T47D (cell line): Measurements from ENCODE around the gene SEZ6L.
A peak's percentile ranks its signal among the peaks of the same experiment; 100 is the strongest.

Experiments used
- DNase-seq, 2 experiments: peaks; one replicate each; pipeline versions ENCODE4 v3.0.0 to v3.0.0-alpha.2; 2011 to 2012; ENCODE audit warnings: low read depth in 1 of 2, low spot score in 1 of 2
- JUND ChIP-seq: IDR thresholded peaks from 2 replicates; pipeline ENCODE4 v1.6.1; 2012; ENCODE audit warnings: low read depth
- in situ Hi-C: cut with HindIII; loops from 2 replicates; pipeline ENCODE4 v1.10.0; 2016; ENCODE audit warnings: low sequenced_read_pairs, low pct_unique_long_range_greater_than_20kb

SEZ6L gene

DNA sequence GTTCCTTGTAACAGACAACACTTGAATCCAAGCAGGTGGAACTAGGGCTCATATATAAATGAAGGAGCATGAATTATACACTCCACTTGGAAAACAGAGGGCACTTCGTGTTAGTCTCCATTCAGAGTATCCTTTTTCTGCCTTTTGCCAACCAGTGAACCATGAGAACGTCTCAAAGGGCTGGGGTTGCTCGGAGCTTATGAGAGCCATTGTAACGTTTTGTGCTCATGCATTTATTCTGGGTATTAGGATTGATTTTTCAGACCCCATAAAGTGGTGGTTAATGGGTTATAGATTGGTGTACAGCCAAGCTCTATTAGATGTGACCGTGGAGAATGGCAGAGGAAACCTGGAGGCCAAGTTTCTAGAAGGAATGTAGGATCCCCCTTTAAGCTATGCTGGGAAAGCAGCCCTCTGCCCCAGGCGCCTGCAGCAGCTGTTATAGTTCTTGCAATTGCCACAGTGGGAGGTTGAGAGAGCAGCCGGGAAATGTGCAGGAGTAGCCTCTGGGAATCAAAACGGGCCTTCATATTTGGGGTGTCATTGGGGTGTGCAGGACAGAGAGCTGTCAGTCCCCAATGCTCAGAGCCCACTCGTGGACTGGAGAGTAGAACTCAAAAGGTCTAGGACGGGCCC is 205.2 kb downstream of the SEZ6L start:
- no peak for TF ChIP-seq JUND
- in situ Hi-C loops: no loop called here
- DNase-seq: no peak

DNA sequence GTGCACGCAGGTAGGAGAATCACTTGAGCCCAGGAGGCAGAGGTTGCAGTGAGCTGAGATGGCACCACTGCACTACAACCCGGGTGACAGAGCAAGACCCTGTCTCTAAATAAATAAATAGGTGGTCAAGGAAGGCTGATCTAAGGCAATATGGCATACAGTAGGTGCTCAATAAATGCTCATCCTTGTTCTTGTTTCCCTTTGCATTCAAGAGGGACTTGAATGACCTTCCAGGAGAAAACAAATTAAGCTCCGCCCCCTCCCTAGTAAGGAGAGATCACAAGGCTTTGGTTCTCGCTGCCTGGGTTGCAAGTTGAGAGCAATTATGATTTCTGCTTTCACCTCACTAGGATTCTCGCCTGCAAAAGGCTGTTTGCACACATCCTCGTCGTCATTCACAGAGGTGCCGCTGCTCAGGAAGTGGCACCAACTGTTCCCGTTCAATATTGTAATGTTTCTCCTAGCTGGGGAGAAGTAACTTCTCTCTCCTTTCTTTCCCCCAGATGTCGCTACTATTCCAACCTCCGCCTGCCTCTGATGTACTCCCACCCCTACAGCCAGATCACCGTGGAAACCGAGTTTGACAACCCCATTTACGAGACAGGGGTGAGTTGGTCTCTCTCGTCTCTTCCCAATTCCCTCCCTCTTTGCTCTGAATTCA is 208.0 kb downstream of the SEZ6L start:
- no peak for TF ChIP-seq JUND
- DNase-seq: no peak
- in situ Hi-C loops: no loop called here

GRCh38 chr22:26380072-26380830 is 211.0 kb downstream of the SEZ6L start:
- DNase-seq: no peak
- in situ Hi-C loops: no loop called here
- no peak for TF ChIP-seq JUND

DNA sequence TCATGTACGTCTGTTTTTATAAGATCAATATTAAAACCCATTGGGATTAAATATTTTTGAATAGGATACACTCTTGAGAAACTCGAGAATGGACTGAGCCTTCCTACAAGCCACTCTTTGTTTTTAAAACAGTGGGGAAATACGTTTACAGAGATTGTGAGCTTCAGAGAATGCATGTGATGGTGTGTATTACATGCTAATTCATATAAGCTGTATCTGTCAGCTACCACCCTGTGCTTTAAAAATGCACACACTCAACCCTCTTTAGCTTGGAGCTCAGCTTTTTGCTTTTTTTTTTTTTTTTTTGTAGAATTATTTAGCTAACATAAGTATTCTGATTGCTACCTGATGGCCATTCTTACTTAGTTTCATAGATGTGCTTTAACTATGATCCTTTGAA is 213.5 kb downstream of the SEZ6L start:
- TF ChIP-seq JUND: no peak
- in situ Hi-C loops: no loop called here
- DNase-seq: no peak

DNA sequence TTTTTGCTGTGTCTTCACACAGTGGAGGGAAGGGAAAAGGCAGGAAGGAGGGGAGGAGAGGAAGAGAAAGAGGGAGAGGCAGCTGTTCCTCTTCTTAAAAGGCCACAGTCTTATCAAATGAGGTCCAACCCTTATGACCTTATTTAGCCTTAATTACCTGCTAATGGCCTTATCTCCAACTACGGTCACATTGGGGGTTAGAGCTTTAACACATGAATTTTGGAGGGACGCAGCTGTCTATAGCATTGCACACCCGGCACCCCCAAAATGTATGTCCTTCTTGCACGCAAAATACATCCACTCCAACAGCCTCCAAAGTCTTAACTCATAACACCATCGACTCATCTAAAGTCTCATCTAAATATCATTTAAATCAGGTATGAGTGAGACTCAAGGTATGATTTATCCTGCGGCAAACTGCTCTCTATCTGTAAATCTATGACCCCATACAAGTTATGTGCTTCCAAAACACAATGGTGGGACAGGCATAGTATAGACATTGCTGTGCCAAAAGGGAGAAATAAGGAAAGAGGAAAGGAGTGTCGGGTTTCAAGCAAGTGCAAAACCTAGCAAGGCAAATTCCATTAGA is 214.8 kb downstream of the SEZ6L start:
- no peak for DNase-seq
- TF ChIP-seq JUND: no peak
- in situ Hi-C loops: no loop called here

GRCh38 chr22:26385164-26385563 is 215.9 kb downstream of the SEZ6L start:
- in situ Hi-C loops: no loop called here
- DNase-seq: no peak
- TF ChIP-seq JUND: no peak

- no peak for TF ChIP-seq JUND
- DNase-seq: no peak
- in situ Hi-C loops: no loop called here
These were observed 219.9 kb downstream of the SEZ6L start for GRCh38 chr22:26389125-26389524.

- DNase-seq: no peak
- no peak for TF ChIP-seq JUND
- in situ Hi-C loops: no loop called here
These were observed 221.8 kb downstream of the SEZ6L start for GRCh38 chr22:26391091-26391490.

DNA sequence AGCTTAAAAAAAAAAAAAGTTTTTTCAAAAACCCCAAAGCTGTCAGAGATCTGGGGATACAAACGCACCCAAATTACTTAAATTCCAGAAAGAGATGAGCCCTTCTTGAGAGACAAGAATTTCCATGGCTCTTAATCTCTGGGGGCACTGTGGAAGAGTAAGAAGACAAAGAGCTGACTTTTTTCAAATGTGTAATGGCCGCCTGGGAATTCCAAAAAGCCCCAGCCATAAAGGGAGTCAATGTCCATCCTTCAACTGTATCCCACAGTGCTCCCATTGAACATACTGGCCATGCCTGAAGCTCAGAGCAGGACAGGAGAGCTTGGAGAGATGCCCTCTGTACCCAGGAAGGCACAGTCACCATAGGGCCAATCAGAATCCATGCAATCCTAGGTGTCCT is 222.4 kb downstream of the SEZ6L start:
- TF ChIP-seq JUND: no peak
- no peak for DNase-seq
- in situ Hi-C loops: no loop called here

DNA sequence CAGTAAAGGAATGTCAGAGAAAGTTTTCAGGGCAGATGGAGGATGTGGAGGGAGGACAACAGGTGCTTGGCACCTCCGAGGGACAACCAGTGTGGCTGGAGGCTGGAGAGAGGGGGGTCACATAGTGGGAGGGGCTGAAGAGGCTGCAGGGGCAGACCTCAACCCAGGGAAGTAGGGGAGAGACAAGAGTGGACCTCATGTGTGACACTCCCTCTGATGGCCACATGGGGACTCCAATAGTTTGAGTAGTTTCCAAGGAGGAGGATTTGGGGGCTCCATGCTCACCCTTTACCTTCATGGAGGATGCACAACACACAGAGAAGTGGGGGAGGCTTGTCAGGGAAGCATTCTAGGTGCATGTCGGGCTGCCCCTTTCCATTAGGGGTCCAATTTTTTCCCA is 224.7 kb downstream of the SEZ6L start:
- TF ChIP-seq JUND: no peak
- in situ Hi-C loops: no loop called here
- DNase-seq: no peak

DNA sequence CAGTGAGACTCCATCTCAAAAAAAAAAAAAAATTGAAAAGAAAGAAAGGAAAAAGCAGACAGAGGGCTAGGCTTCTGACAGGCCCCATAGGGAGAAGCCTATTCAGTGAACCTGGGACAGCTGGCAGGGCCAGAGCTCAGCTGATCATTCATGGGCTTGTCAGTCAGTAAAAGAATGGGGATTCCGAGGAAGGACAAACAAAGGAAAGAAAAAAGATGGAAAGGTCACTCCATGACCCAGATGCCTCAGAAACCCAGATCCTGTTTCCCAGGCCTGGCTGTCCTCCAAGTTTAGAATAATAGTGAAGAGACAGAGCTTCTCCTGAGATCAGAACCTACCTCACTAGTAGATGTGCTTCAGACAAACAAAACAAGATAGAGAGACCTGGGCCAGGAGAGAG is 225.5 kb downstream of the SEZ6L start:
- TF ChIP-seq JUND: no peak
- in situ Hi-C loops: no loop called here
- no peak for DNase-seq

GRCh38 chr22:26395926-26396325 is 226.7 kb downstream of the SEZ6L start:
- no peak for TF ChIP-seq JUND
- no peak for DNase-seq
- in situ Hi-C loops: no loop called here

DNA sequence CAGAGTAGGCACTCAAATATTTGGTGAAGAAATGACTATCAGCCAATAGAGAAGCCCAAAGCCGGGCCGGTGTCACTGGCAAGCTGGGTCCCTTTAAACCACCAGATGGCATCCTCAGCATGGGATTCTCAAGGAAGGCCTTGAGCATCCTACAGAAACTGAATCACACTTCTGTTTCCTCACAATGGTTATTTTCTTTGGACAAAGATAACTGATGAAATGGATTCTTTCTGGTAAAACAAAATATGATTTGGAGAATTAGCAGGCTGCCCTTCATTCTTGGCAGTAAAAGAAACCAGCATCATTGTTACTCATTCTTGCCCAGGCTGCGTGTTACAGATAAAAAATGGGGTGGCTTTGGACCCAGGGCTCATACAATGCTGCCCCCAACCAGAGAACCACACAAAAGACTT is 229.5 kb downstream of the SEZ6L start:
- in situ Hi-C loops: no loop called here
- peak; percentile 21 to 65 for DNase-seq
- no peak for TF ChIP-seq JUND
